Parathyroid adenoma (tissue), 2 donors: ENCODE data around the gene CSMD2.

Source experiments
- H2AFZ ChIP-seq: fragments of 300-600 bp; sonication (generic); one replicate; pipeline ENCODE4 v1.7.0; 2017; ENCODE audit warnings: antibody characterized with exemption, mild to moderate bottlenecking
- H3K27ac ChIP-seq: fragments of 300-600 bp; sonication (generic); one replicate; pipeline ENCODE4 v1.7.0; 2017
- H3K27me3 ChIP-seq: fragments of 300-600 bp; sonication (generic); one replicate; pipeline ENCODE4 v1.7.0; 2017; ENCODE audit warnings: low read length; ENCODE audit not compliant: control insufficient read depth, insufficient read depth
- H3K36me3 ChIP-seq: fragments of 300-600 bp; sonication (generic); one replicate; pipeline ENCODE4 v1.7.0; 2017; ENCODE audit warnings: low read length; ENCODE audit not compliant: control insufficient read depth, insufficient read depth
- H3K4me1 ChIP-seq: fragments of 300-600 bp; sonication (generic); one replicate; pipeline ENCODE4 v1.7.0; 2017; ENCODE audit warnings: control low read depth
- H3K4me2 ChIP-seq: fragments of 300-600 bp; sonication (generic); one replicate; pipeline ENCODE4 v1.7.0; 2017; ENCODE audit warnings: low read length
- H3K4me3 ChIP-seq: fragments of 300-600 bp; sonication (generic); one replicate; pipeline ENCODE4 v1.7.0; 2017; ENCODE audit warnings: low read depth, low read length
- H3K79me2 ChIP-seq: fragments of 300-600 bp; sonication (generic); one replicate; pipeline ENCODE4 v1.7.0; 2017; ENCODE audit warnings: control low read depth
- H3K9ac ChIP-seq: fragments of 300-600 bp; sonication (generic); one replicate; pipeline ENCODE4 v1.7.0; 2017; ENCODE audit warnings: mild to moderate bottlenecking
- H3K9me3 ChIP-seq: fragments of 300-600 bp; sonication (generic); one replicate; pipeline ENCODE4 v1.7.0; 2017; ENCODE audit warnings: low read length; ENCODE audit not compliant: control insufficient read depth
- CTCF ChIP-seq: fragments of 300-600 bp; sonication (generic); IDR thresholded peaks from one replicate; pipeline ENCODE4 v1.7.0; 2017; ENCODE audit warnings: antibody characterized with exemption, mild to moderate bottlenecking
- donor health status: primary hyperparathyroidism.

CSMD2 gene

GRCh38 chr1:33758698-33759097, 406.3 kb downstream of the CSMD2 start:
- H3K27me3 ChIP-seq, result no peaks in the 10 kb centered on the region
- H3K9ac ChIP-seq, result no peak overlapping the region
- H3K27ac ChIP-seq, result no peak overlapping the region
- no peak overlapping the region for H3K4me2 ChIP-seq
- no peaks in the 10 kb centered on the region for H3K36me3 ChIP-seq
- no peak for TF ChIP-seq CTCF
- H2AFZ ChIP-seq, result no peak overlapping the region
- H3K9me3 ChIP-seq, result no peaks in the 10 kb centered on the region
- H3K4me1 ChIP-seq, result no peaks in the 10 kb centered on the region
- no peak overlapping the region for H3K4me3 ChIP-seq
- no peaks in the 10 kb centered on the region for H3K79me2 ChIP-seq

GRCh38 chr1:33753087-33753856, 411.8 kb downstream of the CSMD2 start:
- no peaks in the 10 kb centered on the region for H3K9me3 ChIP-seq
- no peaks in the 10 kb centered on the region for H3K79me2 ChIP-seq
- H3K4me3 ChIP-seq, result no peak overlapping the region
- H3K36me3 ChIP-seq, result no peaks in the 10 kb centered on the region
- no peak overlapping the region for H2AFZ ChIP-seq
- H3K9ac ChIP-seq, result no peak overlapping the region
- H3K4me2 ChIP-seq, result no peak overlapping the region
- no peak overlapping the region for H3K27ac ChIP-seq
- H3K4me1 ChIP-seq, result no peaks in the 10 kb centered on the region
- TF ChIP-seq CTCF, result no peak
- H3K27me3 ChIP-seq, result no peaks in the 10 kb centered on the region

- Histone ChIP-seq H3K4me3 (no peak overlapping the region), H3K4me1 (no peaks in the 10 kb centered on the region), H3K36me3 (no peaks in the 10 kb centered on the region), H3K4me2 (no peak overlapping the region), H3K9ac (no peak overlapping the region), H3K27me3 (no peaks in the 10 kb centered on the region), H3K27ac (no peak overlapping the region), H3K9me3 (no peaks in the 10 kb centered on the region), H3K79me2 (no peaks in the 10 kb centered on the region), H2AFZ (no peak overlapping the region)
- no peak for TF ChIP-seq CTCF
Measured at GRCh38 chr1:33745942-33746341, 419.1 kb downstream of the CSMD2 start.

GRCh38 chr1:33743221-33743998, 421.6 kb downstream of the CSMD2 start:
- Histone ChIP-seq H3K4me3 (no peak overlapping the region), H3K27me3 (no peaks in the 10 kb centered on the region), H3K9me3 (no peaks in the 10 kb centered on the region), H3K4me2 (no peak overlapping the region), H3K79me2 (no peaks in the 10 kb centered on the region), H2AFZ (no peak overlapping the region), H3K4me1 (no peaks in the 10 kb centered on the region), H3K27ac (no peak overlapping the region), H3K36me3 (no peaks in the 10 kb centered on the region), H3K9ac (no peak overlapping the region)
- TF ChIP-seq CTCF, result no peak
